PFSK-1 (cell line): ENCODE results near the gene HSPG2.

Experiments used
- FOXP2 ChIP-seq: optimal IDR thresholded peaks from 2 replicates; pipeline ENCODE3; 2011; ENCODE audit warnings: borderline replicate concordance, control low read depth, inconsistent platforms; ENCODE audit not compliant: insufficient read depth; ENCODE audit errors: extremely low read length, extremely low read depth
- POLR2AphosphoS5 ChIP-seq: IDR thresholded peaks from 2 replicates; pipeline ENCODE4 v1.6.1; 2012; ENCODE audit warnings: low read depth, mild to moderate bottlenecking, control low read depth, low read length, moderate library complexity
- TAF1 ChIP-seq: IDR thresholded peaks from 2 replicates; pipeline ENCODE4 v1.6.1; 2012; ENCODE audit warnings: low read length, control low read depth, borderline replicate concordance; ENCODE audit not compliant: insufficient read depth
- TF ChIP-seq, protein P1 (sequence below), 2 experiments: IDR thresholded peaks; 2 replicates each; pipeline versions ENCODE4 v1.6.1 to v1.8.0; 2011 to 2012; ENCODE audit warnings: low read depth in 2 of 2, low read length in 2 of 2, control low read depth in 1 of 2, inconsistent platforms in 1 of 2, mild to moderate bottlenecking in 1 of 2, moderate library complexity in 1 of 2; ENCODE audit not compliant: insufficient read depth in 1 of 2

DNA sequence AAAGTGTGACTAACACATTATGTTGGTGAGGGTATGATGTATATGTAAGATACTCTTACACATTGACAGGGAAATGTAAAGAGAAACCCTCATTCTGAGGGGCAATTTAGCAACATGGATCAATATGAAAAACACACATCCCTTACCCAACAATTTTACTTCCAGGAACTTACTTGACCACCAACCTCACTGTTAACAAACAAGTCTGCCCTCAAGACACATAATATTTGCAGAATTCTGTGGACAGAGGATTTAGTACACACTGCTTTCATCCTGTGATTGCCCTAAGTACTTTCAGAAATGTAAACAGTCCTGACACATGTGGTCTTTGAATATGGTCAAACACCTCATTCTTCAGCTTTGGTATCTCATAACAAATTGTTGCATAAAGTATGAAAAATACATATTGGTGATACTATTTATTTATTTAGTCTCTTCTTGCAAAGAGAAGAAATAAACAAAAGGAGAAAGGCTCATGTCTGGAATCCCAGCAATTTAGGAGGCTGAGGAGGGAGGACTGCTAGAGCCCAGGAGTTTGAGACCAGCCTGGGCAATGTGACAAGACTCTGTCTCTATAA lies 161.0 kb downstream of the HSPG2 start:
- no peak for TF ChIP-seq POLR2AphosphoS5
- TF ChIP-seq, protein P1, sequence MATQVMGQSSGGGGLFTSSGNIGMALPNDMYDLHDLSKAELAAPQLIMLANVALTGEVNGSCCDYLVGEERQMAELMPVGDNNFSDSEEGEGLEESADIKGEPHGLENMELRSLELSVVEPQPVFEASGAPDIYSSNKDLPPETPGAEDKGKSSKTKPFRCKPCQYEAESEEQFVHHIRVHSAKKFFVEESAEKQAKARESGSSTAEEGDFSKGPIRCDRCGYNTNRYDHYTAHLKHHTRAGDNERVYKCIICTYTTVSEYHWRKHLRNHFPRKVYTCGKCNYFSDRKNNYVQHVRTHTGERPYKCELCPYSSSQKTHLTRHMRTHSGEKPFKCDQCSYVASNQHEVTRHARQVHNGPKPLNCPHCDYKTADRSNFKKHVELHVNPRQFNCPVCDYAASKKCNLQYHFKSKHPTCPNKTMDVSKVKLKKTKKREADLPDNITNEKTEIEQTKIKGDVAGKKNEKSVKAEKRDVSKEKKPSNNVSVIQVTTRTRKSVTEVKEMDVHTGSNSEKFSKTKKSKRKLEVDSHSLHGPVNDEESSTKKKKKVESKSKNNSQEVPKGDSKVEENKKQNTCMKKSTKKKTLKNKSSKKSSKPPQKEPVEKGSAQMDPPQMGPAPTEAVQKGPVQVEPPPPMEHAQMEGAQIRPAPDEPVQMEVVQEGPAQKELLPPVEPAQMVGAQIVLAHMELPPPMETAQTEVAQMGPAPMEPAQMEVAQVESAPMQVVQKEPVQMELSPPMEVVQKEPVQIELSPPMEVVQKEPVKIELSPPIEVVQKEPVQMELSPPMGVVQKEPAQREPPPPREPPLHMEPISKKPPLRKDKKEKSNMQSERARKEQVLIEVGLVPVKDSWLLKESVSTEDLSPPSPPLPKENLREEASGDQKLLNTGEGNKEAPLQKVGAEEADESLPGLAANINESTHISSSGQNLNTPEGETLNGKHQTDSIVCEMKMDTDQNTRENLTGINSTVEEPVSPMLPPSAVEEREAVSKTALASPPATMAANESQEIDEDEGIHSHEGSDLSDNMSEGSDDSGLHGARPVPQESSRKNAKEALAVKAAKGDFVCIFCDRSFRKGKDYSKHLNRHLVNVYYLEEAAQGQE (IDR thresholded peaks at IDR 0.05; ENCODE audit: insufficient read depth in 1 of 2, low read depth in 2 of 2, low read length in 2 of 2) = no peak
- no peak for TF ChIP-seq TAF1
- no peak for TF ChIP-seq FOXP2
